AG04449 (cell line): ENCODE measurements around the gene ZPLD1.

Source experiments
- CTCF ChIA-PET: fragments of 350-600 bp; formaldehyde crosslinking; extraction: SDS; loops from one replicate; lab custom pipeline; 2021; ENCODE audit warnings: antibody characterized with exemption; lab: Yijun Ruan, JAX
- POLR2A ChIA-PET: fragments of 400-600, 350-600 bp; formaldehyde crosslinking; extraction: SDS; loops from one replicate; lab custom pipeline; 2020; ENCODE audit warnings: antibody characterized with exemption, inconsistent platforms; lab: Yijun Ruan, JAX
- DNase-seq: peaks from one replicate; pipeline ENCODE4 v3.0.0-alpha.2; 2010; ENCODE audit warnings: low read depth, low spot score
- H3K4me3 ChIP-seq: 2 replicates; pipeline ENCODE4 v1.5.1; 2011; ENCODE audit warnings: low read depth, mild to moderate bottlenecking, control low read depth, low read length
- CTCF ChIP-seq: IDR thresholded peaks from one replicate; pipeline ENCODE4 v1.5.1; 2011; ENCODE audit warnings: mild to moderate bottlenecking, moderate library complexity, low read length, control low read depth, inconsistent platforms; ENCODE audit not compliant: insufficient read depth; ENCODE audit errors: missing control alignments

The ZPLD1 gene

GRCh38 chr3:102398666-102399065 lies 36.1 kb upstream of the ZPLD1 start:
- no peak for TF ChIP-seq CTCF
- ChIA-PET POLR2A (no interaction called here), CTCF (no interaction called here)
- no peak for DNase-seq
- H3K4me3 ChIP-seq = no peak overlapping the region

DNA sequence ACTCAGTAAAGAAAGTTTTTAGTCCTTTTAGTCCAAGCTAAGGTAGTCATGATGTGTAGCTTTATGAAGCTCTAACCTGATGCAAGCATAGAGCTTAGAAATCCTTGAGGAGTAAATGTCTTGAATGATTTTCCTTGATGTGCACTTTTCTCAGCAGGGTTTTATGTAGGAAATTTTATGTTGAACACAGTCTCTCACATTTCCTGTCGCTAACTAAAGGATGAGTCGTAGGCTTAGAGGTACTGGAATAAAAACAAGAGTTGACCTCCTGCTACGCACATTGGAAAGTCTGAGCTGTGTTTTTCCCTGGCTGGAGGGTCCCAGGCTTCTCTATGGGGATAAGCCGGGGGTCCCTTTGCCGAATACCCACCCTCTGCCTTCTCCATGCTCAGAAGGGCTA lies 34.7 kb upstream of the ZPLD1 start:
- no peak overlapping the region for H3K4me3 ChIP-seq
- POLR2A ChIA-PET = no interaction called here
- no peak for TF ChIP-seq CTCF
- CTCF ChIA-PET = no interaction called here
- no peak for DNase-seq

- CTCF ChIA-PET = no interaction called here
- POLR2A ChIA-PET = no interaction called here
- no peak overlapping the region for H3K4me3 ChIP-seq
- TF ChIP-seq CTCF = no peak
- no peak for DNase-seq
These were observed 34.0 kb upstream of the ZPLD1 start for GRCh38 chr3:102400766-102401165.

- no peak for DNase-seq
- POLR2A ChIA-PET = no interaction called here
- CTCF ChIA-PET = no interaction called here
- no peak overlapping the region for H3K4me3 ChIP-seq
- TF ChIP-seq CTCF = no peak
These were observed 24.2 kb upstream of the ZPLD1 start for GRCh38 chr3:102410616-102411015.

GRCh38 chr3:102415553-102415952 lies 19.3 kb upstream of the ZPLD1 start:
- CTCF ChIA-PET = no interaction called here
- no peak overlapping the region for H3K4me3 ChIP-seq
- no peak for DNase-seq
- TF ChIP-seq CTCF = no peak
- POLR2A ChIA-PET = no interaction called here

DNA sequence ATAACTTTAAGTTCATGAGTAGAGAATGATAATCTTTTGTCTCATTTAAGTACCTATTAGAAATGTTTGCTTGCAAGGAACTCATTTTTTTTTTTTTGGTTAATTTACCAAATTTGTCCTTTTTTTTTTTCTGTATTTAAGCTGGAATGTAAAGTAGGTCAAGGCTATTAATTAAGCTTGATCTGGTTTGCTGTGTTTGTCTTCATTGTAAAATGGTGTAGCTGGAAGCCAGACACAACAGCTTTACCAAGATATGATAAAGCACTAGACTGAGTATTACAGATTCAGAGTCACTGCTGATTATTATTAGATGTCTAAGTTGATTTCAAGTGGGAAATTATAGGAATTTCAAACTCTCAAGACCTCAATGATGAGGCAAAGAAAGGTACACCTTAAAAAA lies 15.0 kb upstream of the ZPLD1 start:
- DNase-seq = no peak
- TF ChIP-seq CTCF = no peak
- H3K4me3 ChIP-seq = no peak overlapping the region
- ChIA-PET POLR2A (no interaction called here), CTCF (no interaction called here)
